GM13977 (cell line): Measurements from ENCODE around the gene ITLN2.
A peak's percentile ranks its signal among the peaks of the same experiment; 100 is the strongest.
"Not testable (repeated sequence)": the region's sequence is repeated elsewhere in the genome, so short reads cannot be mapped to it uniquely, and the experiment has no call there.

ENCODE experiments used
- DNase-seq: peaks from one replicate; pipeline ENCODE4 v3.0.0; 2012; ENCODE audit warnings: low spot score
- CTCF ChIP-seq: IDR thresholded peaks from 2 replicates; pipeline ENCODE4 v1.5.1; 2012; ENCODE audit warnings: mild to moderate bottlenecking, control low read depth; ENCODE audit not compliant: insufficient read depth; ENCODE audit errors: extremely low read depth, missing control alignments
- in situ Hi-C: fragments of 300-500 bp; cut with MboI; formaldehyde crosslinking; loops from one replicate; pipeline ENCODE4 v1.12.0; 2022; ENCODE audit warnings: low sequenced_read_pairs, low pct_unique_long_range_greater_than_20kb, mixed read lengths, inconsistent platforms; ENCODE audit not compliant: unreplicated experiment

Gene ITLN2

DNA sequence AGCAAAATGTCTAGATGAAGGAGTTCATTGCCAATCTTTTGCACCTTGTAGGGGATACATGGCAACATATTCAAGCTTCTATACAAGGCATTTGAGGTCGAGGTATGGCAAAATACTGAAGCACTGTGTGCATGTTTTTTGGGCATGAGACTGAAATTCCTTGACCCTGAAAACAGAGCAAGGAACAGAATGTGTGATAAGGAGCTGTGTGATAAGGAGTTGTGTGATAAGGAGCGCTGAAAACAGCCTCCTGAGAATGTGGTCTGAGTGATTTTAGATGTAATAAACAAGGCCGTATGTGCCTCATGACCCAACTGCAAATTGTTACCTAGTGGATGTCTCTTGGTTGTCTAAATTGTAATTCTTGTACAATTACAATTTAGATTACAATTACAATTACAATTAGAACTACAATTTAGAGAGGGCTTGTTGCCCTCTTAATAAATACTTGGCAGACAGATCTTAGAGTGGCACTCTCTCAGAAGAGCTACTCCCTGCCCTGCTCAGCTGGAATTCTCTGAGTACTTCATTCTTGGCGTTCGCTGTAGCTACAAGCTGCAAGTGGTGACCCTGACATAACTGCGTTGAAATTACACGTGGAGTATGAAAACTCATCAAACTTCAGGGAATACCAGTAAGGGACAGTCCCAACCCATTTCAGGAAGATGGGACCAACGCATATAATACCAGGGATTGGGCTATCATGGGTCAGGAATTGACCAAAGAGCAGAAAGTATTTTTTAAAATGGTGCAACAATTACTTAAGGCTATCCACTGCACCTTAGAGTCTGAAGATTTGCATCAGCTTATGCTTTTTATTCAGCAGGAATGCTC, 49.6 kb downstream of the ITLN2 start:
- in situ Hi-C loops, result no loop called here
- no peak for TF ChIP-seq CTCF
- no peak for DNase-seq

DNA sequence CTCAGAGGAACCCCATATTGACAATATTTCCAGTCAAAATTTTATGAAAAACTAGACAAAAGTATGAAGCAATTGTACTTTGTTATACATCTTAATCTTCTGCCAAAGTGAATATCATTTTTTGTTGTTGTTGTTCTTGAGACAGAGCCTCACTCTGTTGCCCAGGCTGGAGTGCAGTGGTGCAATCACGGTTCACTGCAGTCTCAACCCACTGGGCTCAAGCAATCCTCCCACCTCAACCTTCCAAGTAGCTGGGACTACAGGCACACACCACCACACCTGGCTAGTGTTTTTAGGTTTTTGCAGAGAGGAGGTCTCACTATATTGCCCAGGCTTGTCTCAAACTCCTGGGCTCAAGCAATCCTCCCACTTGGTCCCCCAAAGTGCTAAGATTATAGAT, 52.4 kb downstream of the ITLN2 start:
- DNase-seq, result not testable (repeated sequence)

DNA sequence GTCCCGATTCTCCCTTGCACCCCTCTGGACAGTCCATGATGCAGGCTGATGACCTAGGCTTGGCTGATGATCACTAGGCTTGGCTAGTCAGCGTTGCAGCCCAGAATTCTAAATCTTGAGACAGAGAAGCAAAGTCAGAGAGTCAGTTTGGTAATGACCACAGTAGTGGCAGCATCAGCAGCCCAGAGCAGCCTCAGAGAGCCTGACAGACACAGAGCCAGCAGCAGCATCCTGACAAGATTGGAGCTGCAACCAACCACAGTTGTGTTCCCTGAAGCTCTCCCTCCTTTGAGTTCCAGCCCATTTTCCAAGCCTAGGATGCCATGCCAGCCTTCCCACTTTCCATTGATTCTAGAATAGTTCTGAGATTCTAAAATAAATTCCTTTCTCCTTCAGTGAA, 52.8 kb downstream of the ITLN2 start:
- no peak for DNase-seq
- peak; percentile 6 for TF ChIP-seq CTCF
- in situ Hi-C loops, result no loop called here

More for the DNA sequence above, 52.4 kb downstream of the ITLN2 start:
- in situ Hi-C loops, result not testable (repeated sequence)

GRCh38 chr1:160900683-160901082, 53.9 kb downstream of the ITLN2 start:
- in situ Hi-C loops, DNase-seq: not testable (repeated sequence)
